Activated T-helper 17 cell treated with anti-CD3 and anti-CD28 coated beads, Interleukin-2, amount 50 U/mL, for 72 hours (primary cell): ENCODE results near the gene IQCN. TPM values are rescaled to one million over a fixed set of nuclear protein-coding genes. Genes with fewer than 3 reads are reported as not detected.

Experiments
- ATAC-seq: fragments of 150-1000 bp; cut with Tn5 transposase; replicated peaks from 2 replicates; pipeline ENCODE4 v1.10.0; 2021; ENCODE audit warnings: mild to moderate bottlenecking, moderate library complexity
- H3K27ac Mint-ChIP-seq: one replicate; pipeline ENCODE4 v1.8.0; 2022; ENCODE audit warnings: mixed read lengths
- H3K27me3 Mint-ChIP-seq: one replicate; pipeline ENCODE4 v1.8.0; 2022; ENCODE audit warnings: mixed read lengths
- H3K36me3 Mint-ChIP-seq: one replicate; pipeline ENCODE4 v1.8.0; 2022; ENCODE audit warnings: low read depth, mild to moderate bottlenecking, mixed read lengths
- H3K4me1 Mint-ChIP-seq: one replicate; pipeline ENCODE4 v1.8.0; 2022; ENCODE audit warnings: mixed read lengths
- H3K4me3 Mint-ChIP-seq: one replicate; pipeline ENCODE4 v1.8.0; 2022; ENCODE audit warnings: mild to moderate bottlenecking, mixed read lengths
- H3K9me3 Mint-ChIP-seq: one replicate; pipeline ENCODE4 v1.8.0; 2022; ENCODE audit warnings: mixed read lengths
- total RNA-seq, 2 donors: library from RNA; stranded (reverse); gene quantifications; one replicate each; pipeline ENCODE4 v1.2.3, GENCODE V29; 2022

The IQCN gene
- total RNA-seq, 2 donors from 2014 or later, result 1.1 to 1.3 TPM

DNA sequence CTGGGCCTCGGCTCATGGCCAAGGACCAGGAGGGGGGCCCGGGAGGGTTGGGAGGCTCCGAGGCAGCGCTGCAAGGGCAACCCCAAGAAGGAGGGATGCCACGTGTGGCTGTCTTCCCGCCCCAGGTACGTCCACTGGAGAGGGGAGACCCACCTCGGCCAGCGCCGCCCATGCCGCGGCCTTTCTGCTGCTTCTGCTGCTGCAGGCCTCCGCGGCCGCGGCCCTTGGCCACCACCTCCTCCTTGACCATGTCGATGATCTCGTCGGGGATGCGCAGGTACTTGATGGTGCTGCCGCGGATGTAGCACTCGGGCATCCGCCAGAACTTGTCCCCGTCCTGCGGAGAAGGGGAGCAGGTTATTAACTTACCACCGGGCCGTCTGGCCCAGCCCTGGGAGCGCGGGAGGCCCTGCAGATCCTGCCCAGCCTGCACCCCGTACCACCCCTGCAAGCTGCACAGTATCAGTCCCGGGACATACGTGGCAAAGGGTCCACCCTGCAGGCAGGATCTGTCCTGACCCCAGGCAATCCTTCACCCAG lies 35.3 kb upstream of the IQCN start:
- Mint-ChIP-seq H3K4me1 (peaks cover 14% of the 10 kb centered on the region), H3K27ac (no peak overlapping the region), H3K9me3 (no peaks in the 10 kb centered on the region), H3K4me3 (no peak overlapping the region), H3K36me3 (peaks cover 72% of the 10 kb centered on the region), H3K27me3 (no peaks in the 10 kb centered on the region)
- no peak for ATAC-seq

DNA sequence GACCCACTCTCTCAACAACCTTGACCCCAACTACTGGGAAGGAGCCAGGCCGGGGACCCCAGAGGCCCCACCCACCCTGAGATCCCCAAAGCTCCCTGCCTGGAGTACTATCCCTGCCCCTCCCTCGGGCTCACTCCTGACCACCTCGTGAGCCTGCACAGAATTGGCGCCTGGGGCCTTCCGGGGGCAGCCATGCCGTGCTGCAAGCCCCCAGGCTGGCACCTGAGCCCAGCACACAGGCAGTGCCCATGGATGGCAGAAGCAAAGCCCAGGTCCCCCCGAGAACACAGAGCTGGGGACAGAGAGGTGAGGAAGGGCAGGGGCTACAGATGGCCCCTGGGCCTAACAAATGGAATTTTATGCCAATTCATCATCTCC lies 34.7 kb upstream of the IQCN start:
- no peak overlapping the region for H3K4me3 Mint-ChIP-seq
- H3K27me3 Mint-ChIP-seq, result no peaks in the 10 kb centered on the region
- peaks cover 72% of the 10 kb centered on the region for H3K36me3 Mint-ChIP-seq
- no peak for ATAC-seq
- H3K9me3 Mint-ChIP-seq, result no peaks in the 10 kb centered on the region
- peaks cover 16% of the 10 kb centered on the region for H3K4me1 Mint-ChIP-seq
- H3K27ac Mint-ChIP-seq, result no peak overlapping the region

DNA sequence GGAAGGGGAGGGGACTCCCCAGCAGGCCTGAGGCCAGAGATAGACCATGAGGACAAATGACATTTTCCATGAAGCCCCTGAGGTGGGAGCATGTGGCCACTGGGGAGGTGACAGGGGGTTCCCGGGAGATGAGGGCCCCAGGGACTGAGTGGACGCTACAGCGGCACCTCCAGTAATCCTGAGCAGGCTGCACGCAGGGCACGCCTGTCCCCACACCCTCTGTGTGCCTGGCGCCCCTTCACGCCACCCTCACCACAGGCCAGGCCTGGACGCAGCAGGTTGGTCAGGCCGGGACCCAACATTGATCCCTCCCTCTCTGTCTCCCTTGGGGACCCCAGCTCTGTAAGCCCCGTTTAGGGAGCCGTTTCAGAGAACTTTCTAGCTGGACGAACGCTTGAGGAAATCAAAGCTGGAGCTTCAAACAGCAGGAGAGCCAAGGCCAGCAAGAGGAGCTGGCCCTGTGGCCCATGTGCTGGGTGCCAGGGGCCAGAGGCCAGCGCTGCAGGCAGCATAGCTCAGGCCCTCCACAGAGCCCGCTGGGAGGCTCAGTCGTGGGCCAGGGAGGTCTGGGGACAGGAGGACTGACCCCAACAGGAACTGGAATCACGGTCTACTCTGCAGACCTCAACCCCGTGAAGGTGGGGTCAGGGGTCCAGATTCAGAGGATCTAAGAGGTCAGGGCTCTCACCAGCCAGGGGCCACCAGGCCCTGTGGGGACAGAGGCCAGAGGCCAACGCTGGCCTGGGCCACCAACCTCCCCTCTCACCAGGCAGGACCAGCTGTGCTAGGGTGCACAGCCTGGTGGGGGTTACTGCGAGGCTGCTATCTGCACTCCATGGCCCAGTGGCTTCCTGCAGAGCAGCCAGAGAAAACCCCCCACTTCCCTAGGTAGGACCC lies 34.0 kb upstream of the IQCN start:
- Mint-ChIP-seq H3K36me3 (peaks cover 72% of the 10 kb centered on the region), H3K27ac (no peak overlapping the region)

DNA sequence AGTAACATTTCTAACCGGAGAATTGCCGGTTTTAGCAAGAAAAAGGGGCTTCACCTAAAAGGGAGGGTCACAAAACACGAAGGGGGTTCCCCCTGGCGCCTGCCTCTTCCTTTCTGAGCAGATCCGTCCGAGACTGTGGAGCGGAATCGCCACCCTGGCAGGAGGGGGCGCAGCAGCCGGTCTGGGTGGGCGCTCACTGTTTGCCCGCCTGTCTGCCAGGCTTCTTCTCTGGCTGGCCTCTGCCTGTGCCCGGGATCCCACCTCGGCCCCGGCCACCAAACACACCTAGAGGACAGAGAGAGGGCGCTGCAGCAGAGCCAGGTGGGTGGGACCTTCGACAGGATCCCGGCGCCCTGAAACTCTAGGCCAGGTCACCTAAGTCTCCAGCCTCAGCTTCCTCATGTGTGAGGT lies 33.0 kb upstream of the IQCN start:
- Mint-ChIP-seq H3K9me3 (no peaks in the 10 kb centered on the region), H3K36me3 (peaks cover 64% of the 10 kb centered on the region), H3K4me3 (peak overlapping the region; percentile 94), H3K27me3 (no peaks in the 10 kb centered on the region), H3K27ac (peak overlapping the region; percentile 94), H3K4me1 (peaks cover 16% of the 10 kb centered on the region)
- ATAC-seq, result no peak

More for the DNA sequence above, 34.0 kb upstream of the IQCN start:
- Mint-ChIP-seq H3K9me3 (no peaks in the 10 kb centered on the region), H3K27me3 (no peaks in the 10 kb centered on the region), H3K4me3 (no peak overlapping the region), H3K4me1 (peaks cover 16% of the 10 kb centered on the region)
- ATAC-seq, result no peak

DNA sequence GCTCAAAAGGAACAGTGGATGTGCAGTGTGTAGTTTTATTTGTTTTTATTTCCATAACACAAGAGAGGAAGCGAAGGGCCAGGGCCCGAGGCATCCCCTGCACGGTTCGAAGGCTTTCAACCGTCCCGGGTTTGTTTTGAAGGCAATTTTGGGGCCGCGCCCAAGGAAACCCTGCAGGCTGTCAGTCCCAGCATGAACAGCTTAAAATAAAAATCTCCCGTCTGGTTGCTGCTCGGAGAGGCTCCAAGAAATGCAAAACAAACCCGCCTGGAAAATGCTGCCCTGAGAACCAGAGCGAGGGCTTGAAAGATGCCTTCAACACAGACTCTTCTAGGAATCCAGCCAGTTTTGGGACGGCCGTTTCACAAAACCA lies 32.6 kb upstream of the IQCN start:
- Mint-ChIP-seq H3K36me3 (peaks cover 64% of the 10 kb centered on the region), H3K27me3 (no peaks in the 10 kb centered on the region), H3K4me1 (peaks cover 16% of the 10 kb centered on the region), H3K4me3 (peak overlapping the region; percentile 94), H3K9me3 (no peaks in the 10 kb centered on the region), H3K27ac (peak overlapping the region; percentile 94)
- ATAC-seq, result no peak

DNA sequence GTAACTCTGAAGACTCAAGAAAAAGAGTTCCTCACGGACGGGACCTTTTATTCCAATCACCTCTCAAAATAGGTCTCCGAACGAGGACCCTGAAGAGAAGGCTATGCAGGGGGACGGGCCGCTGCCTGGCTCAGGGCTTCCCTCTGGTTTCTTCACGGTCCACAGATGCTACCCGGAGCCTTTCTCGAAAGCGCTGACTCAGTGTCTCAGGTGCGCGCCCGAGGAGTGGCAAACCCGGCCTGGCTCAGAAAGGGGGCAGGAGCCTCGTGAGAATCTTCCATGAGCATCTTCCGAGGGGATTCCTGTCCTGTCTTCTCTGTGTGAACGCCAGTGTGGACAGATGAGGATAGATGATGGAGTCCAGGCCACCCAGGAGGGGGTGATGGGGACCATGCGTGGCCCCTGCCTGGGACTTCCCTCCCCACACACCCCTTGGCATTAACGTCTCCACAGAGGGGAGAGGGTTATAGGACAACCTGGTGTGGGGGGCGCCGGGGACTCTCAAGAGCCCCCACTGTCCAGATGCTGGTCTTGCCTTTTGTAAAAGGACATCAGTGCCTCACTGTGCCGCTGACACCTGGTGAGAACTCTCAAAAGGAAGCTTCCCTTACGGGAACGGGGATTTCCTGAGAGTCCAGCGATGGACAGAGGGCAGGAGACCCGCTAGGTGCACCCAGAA lies 32.1 kb upstream of the IQCN start:
- no peak for ATAC-seq
- Mint-ChIP-seq H3K4me1 (peaks cover 16% of the 10 kb centered on the region), H3K27me3 (no peaks in the 10 kb centered on the region), H3K9me3 (no peaks in the 10 kb centered on the region), H3K4me3 (peak overlapping the region; percentile 94), H3K27ac (peak overlapping the region; percentile 94), H3K36me3 (peaks cover 66% of the 10 kb centered on the region)

DNA sequence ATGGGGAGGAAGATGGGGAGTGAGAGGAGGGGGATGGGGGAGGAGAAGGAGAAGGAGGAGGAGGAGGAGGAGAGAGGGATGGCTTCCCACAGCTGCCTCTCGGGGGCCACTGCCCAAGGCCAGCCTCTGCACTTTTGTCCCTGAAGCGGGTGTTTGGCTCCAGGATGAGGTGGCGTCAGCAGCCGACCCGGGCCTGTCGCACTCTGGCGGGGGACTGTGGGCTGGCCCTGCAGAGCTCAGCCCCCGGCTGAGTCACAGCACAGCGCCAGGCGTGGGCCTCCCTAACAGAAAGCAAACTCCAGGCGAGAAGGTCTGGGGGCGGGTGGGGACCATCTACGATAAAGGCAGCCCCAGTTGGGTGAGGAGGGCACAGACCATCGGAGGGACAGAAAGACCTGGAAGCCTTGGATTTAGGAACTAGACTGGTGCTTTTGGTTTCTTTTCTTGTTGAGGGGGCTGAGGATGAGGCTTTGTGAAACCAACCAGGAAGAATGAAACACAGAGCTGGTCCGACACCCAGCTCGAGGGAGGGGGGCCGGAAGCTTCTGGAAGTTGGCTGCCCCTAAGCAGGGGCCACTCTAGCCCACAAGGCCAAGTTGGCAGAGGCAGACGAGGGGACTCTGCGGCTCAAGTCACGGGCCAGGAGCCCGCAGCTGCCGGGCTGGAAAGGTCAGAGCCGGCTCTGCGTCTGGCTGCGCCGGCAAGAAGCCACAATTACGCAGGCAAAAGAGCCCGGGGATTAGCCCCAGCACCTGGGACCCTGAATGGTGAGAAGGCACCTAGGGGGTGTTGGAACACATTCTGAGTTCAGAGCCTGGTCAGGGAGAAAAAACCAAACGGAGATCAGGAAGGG lies 30.4 kb upstream of the IQCN start:
- Mint-ChIP-seq H3K27me3 (no peaks in the 10 kb centered on the region), H3K4me1 (peaks cover 16% of the 10 kb centered on the region), H3K9me3 (no peaks in the 10 kb centered on the region), H3K4me3 (peak overlapping the region; percentile 94), H3K36me3 (peaks cover 53% of the 10 kb centered on the region), H3K27ac (peak overlapping the region; percentile 94)
- peak; percentile 78 for ATAC-seq

DNA sequence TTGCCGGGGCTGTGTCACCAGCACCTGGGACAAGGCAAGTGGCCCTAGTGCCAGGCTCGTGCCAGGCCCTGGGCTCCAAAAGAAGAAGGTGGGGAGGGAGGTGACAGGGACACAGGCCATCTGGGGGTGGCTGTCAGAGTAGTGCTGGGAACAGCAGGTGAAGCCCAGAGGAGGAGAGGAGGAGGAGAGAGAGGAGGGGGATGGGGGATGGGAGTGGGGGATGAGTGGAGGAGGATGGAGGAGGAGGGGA lies 29.9 kb upstream of the IQCN start:
- peak; percentile 16 for ATAC-seq
- no peaks in the 10 kb centered on the region for H3K9me3 Mint-ChIP-seq
- H3K27ac Mint-ChIP-seq, result peak overlapping the region; percentile 94
- H3K4me3 Mint-ChIP-seq, result peak overlapping the region; percentile 94
- H3K4me1 Mint-ChIP-seq, result peaks cover 17% of the 10 kb centered on the region
- peaks cover 53% of the 10 kb centered on the region for H3K36me3 Mint-ChIP-seq
- no peaks in the 10 kb centered on the region for H3K27me3 Mint-ChIP-seq

DNA sequence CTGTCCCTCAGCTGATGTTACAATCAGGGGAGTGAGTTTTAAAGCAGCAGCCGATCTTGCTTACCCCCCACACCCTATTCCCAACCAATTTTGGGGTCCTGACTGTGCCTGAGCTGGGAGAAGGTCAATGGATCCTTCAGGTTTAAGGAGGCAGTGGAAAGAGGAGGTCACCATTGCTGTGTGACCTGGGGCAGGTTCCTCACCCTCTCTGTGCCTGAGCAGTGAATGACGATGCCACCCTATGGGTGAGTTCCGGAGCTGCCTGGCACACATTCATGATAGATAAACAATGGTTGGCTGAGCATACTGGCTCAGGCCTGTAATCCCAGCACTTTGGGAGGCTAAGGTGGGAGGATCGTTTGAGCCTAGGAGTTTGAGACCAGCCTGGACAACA lies 27.5 kb upstream of the IQCN start:
- no peaks in the 10 kb centered on the region for H3K27me3 Mint-ChIP-seq
- peaks cover 43% of the 10 kb centered on the region for H3K36me3 Mint-ChIP-seq
- peaks cover 17% of the 10 kb centered on the region for H3K4me1 Mint-ChIP-seq
- H3K4me3 Mint-ChIP-seq, result peak overlapping the region; percentile 41
- ATAC-seq, result no peak
- H3K9me3 Mint-ChIP-seq, result no peaks in the 10 kb centered on the region
- H3K27ac Mint-ChIP-seq, result peak overlapping the region; percentile 69

DNA sequence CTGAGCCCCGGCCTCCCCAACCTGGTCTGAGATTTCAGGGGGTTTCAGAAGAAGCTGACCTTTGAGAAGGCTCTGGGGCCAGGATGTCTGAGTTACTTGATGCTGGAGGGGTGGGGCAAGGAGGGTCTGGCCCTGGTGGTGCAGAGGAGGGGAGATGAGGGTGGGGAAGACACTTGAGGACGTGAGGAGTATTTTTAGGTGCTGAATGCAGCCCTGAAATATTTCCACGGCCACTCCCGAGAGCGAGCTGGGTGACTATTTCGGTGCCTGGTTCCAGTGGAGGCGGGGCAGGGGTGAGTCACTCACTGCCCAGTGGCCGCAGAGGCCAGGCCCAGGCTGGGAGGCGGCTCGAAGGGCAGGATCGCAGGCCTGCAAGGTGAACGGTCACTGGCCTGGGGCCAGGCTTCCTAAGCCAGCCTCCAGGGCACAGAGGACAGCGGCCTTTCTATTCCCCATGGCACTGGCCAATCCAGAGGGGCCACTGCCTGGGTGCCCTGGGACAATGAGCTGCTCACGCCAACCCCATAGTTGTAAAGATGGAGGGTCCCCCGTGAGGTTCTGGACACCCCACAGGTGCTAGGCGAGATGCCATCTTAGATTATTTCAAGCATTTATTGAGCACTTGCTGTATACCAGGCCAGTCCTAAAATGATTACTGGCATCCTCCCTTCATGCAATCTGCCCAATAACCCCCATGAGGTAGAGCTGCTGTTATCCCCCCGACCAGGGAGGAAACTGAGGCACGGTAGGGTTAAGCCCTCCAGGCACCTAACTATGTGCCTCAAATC lies 26.9 kb upstream of the IQCN start:
- Mint-ChIP-seq H3K27me3 (no peaks in the 10 kb centered on the region), H3K4me3 (peak overlapping the region; percentile 41), H3K9me3 (no peaks in the 10 kb centered on the region), H3K27ac (peak overlapping the region; percentile 69), H3K36me3 (peaks cover 37% of the 10 kb centered on the region), H3K4me1 (peaks cover 14% of the 10 kb centered on the region)
- ATAC-seq, result no peak

DNA sequence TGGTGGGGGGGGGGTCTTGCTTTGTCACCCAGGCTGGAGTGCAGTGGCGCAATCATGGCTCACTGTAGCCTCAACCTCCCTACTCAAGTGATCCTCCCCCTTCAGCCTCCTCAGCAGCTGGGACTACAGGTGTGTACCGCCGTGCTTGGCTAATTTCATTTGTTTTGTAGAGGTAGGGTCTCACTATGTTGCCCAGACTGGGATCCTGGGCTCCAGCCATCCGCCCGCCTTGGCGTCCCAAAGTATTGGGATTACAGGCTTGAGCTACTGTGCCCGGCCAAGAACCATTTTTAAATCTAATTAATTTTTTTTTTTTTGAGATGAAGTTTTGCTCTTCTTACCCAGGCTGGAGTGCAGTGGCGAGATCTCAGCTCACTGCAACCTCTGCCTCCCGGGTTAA lies 25.4 kb upstream of the IQCN start:
- Mint-ChIP-seq H3K9me3 (no peaks in the 10 kb centered on the region), H3K36me3 (peaks cover 24% of the 10 kb centered on the region), H3K27me3 (no peaks in the 10 kb centered on the region), H3K4me3 (no peak overlapping the region), H3K27ac (peak overlapping the region; percentile 81), H3K4me1 (peaks cover 18% of the 10 kb centered on the region)
- no peak for ATAC-seq

DNA sequence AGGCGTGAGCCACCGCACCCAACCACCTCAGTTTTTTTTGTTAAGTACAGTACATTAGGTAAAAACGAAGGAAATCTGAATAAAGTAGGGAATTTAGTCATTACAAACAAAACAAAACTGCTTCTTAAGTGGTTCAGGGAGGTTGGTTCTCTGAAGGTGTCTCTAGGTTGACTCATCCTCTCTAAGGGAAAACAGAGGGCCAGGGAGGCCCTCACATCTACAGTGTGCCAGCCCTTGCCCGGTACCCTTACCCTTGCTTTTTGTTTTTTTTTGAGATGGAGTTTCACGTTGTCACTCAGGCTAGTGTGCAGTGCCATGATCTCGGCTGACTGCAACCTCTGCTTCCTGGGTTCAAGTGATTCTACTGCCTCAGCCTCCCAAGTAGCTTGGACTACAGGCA lies 24.3 kb upstream of the IQCN start:
- Mint-ChIP-seq H3K36me3 (peaks cover 21% of the 10 kb centered on the region), H3K27ac (peak overlapping the region; percentile 81), H3K4me1 (peaks cover 21% of the 10 kb centered on the region), H3K9me3 (no peaks in the 10 kb centered on the region), H3K27me3 (no peaks in the 10 kb centered on the region), H3K4me3 (peak overlapping the region; percentile 61)
- peak; percentile 78 for ATAC-seq

DNA sequence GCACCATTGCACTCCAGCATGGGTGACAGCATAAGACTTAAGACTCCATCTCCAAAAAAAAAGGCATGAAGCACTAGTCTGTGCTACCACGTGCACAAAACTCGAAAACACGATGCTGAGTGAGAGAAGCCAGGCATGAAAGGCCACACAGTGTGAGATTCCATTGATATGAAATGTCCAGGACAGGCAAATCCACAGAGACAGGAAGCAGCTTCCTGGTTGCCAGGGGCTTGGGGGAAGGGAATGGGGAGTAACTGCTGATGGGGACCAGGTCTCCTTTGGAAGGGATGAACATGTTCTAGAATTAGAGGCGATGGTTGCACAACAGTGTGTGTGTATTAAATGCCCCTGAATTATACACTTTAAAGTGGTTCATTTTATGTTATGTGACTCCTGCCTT lies 23.1 kb upstream of the IQCN start:
- H3K36me3 Mint-ChIP-seq, result peaks cover 25% of the 10 kb centered on the region
- peaks cover 26% of the 10 kb centered on the region for H3K4me1 Mint-ChIP-seq
- H3K27me3 Mint-ChIP-seq, result no peaks in the 10 kb centered on the region
- H3K27ac Mint-ChIP-seq, result no peak overlapping the region
- peak overlapping the region; percentile 61 for H3K4me3 Mint-ChIP-seq
- H3K9me3 Mint-ChIP-seq, result no peaks in the 10 kb centered on the region
- no peak for ATAC-seq

DNA sequence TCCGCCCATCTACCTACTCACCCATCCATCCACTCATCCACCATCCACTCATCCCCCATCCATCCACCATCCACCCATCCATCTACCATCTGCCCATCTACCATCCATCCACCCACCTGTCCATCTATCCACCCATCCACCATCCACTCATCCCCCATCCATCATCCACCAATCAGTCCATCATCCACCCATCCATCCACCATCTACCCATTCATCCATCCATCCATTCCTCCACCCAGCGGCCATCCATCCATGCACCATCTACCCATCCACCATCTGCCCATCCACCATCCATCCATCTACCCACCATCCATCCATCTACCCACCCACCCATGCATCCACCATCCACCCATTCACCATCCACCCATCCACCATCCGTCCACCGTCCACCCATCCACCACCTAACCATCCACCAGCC lies 20.8 kb upstream of the IQCN start:
- Mint-ChIP-seq H3K4me3 (peak overlapping the region; percentile 98), H3K36me3 (peaks cover 31% of the 10 kb centered on the region)

More for the DNA sequence above, 20.8 kb upstream of the IQCN start:
- no peaks in the 10 kb centered on the region for H3K9me3 Mint-ChIP-seq
- H3K4me1 Mint-ChIP-seq, result peaks cover 32% of the 10 kb centered on the region
- no peak for ATAC-seq
- no peaks in the 10 kb centered on the region for H3K27me3 Mint-ChIP-seq
- peak overlapping the region; percentile 99 for H3K27ac Mint-ChIP-seq
